ENCODE data around the gene PDCD1.
"Not testable (repeated sequence)": the region's sequence is repeated elsewhere in the genome, so short reads cannot be mapped to it uniquely, and the experiment has no call there.

The PDCD1 gene

GRCh38 chr2:241814643-241815476, 43.8 kb downstream of the PDCD1 start:
- DNase-seq (ENCODE audit: low read depth, low spot score), result no peak

GRCh38 chr2:241814393-241814642, 44.4 kb downstream of the PDCD1 start:
- DNase-seq (ENCODE audit: low read depth, low spot score), result no peak

- DNase-seq (ENCODE audit: low read depth, low spot score), result no peak
Measured at GRCh38 chr2:241813644-241814392, 44.9 kb downstream of the PDCD1 start.

GRCh38 chr2:241812730-241813643, 45.7 kb downstream of the PDCD1 start:
- no peak for DNase-seq (ENCODE audit: low read depth, low spot score)

- no peak for DNase-seq (ENCODE audit: low read depth, low spot score)
Measured at GRCh38 chr2:241811952-241812729, 46.6 kb downstream of the PDCD1 start.

GRCh38 chr2:241811201-241811951, 47.3 kb downstream of the PDCD1 start:
- DNase-seq (ENCODE audit: low read depth, low spot score), result no peak

- no peak for DNase-seq (ENCODE audit: low read depth, low spot score)
Measured at GRCh38 chr2:241810307-241811200, 48.1 kb downstream of the PDCD1 start.

- no peak for DNase-seq (ENCODE audit: low read depth, low spot score)
Measured at GRCh38 chr2:241809383-241810306, 49.0 kb downstream of the PDCD1 start.

GRCh38 chr2:241808721-241809382, 49.8 kb downstream of the PDCD1 start, which contains the start of gene NEU4:
Gene NEU4 (plus strand): TSS chr2:241809193. CDS start chr2:241814485, 5,292 bp downstream.
- no peak for DNase-seq (ENCODE audit: low read depth, low spot score)

GRCh38 chr2:241808051-241808720, 50.5 kb downstream of the PDCD1 start:
- no peak for DNase-seq (ENCODE audit: low read depth, low spot score)

- not testable (repeated sequence) for DNase-seq (ENCODE audit: low read depth, low spot score)
Measured at GRCh38 chr2:241806217-241806616, 52.5 kb downstream of the PDCD1 start.

- DNase-seq (ENCODE audit: low read depth, low spot score), result no peak
Measured at GRCh38 chr2:241804326-241805229, 54.1 kb downstream of the PDCD1 start.

GRCh38 chr2:241803387-241804325, 55.0 kb downstream of the PDCD1 start:
- DNase-seq (ENCODE audit: low read depth, low spot score), result no peak

GRCh38 chr2:241802421-241803318, 56.0 kb downstream of the PDCD1 start:
- DNase-seq (ENCODE audit: low read depth, low spot score), result no peak
